ENCODE measurements around the gene CAMK1D.

Gene CAMK1D

GRCh38 chr10:12568391-12569009, 219.2 kb downstream of the CAMK1D start:
- no peak for DNase-seq

GRCh38 chr10:12572281-12572680, 222.9 kb downstream of the CAMK1D start:
- no peak for DNase-seq

DNA sequence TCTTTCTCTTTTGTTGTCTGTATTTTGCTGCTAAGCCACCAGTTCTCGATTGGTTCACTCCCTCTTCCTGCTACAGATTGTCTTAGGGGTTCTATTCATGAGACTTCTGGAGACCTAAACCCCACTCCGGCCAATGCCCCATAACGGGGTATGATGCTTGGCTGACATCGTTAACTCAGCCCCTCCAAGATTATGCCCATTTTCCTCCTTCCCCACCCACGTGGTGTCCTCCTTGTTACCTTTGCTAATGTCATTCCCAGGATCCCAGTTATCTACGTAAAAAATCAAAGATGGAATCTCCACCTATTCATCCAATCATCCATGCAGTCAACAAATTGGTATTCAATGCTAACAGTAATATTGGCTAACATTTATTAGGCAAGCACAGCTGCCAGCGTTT, 228.3 kb downstream of the CAMK1D start:
- no peak for DNase-seq

GRCh38 chr10:12579954-12580858, 230.9 kb downstream of the CAMK1D start:
- no peak for DNase-seq

- no peak for DNase-seq
Measured at GRCh38 chr10:12583891-12584595, 234.7 kb downstream of the CAMK1D start.

DNA sequence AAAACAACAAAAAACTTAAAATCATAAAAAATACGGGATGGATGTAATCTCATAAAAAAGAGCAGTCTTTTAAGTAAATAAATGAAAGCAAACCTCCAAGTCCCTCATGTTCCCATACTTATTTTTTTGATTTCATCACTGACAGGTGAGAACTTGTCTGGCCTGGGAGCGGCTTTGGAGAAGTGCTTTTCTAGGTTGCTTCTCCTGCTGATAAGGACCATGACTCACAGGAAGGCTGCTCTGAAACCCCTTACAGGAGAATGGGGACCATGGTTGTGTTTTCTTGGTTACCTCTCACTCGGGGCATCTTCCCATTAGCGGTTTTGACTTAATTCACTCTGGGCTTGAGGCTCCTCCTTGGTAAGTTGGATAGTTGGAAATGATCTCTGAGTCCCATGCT, 237.4 kb downstream of the CAMK1D start:
- no peak for DNase-seq

DNA sequence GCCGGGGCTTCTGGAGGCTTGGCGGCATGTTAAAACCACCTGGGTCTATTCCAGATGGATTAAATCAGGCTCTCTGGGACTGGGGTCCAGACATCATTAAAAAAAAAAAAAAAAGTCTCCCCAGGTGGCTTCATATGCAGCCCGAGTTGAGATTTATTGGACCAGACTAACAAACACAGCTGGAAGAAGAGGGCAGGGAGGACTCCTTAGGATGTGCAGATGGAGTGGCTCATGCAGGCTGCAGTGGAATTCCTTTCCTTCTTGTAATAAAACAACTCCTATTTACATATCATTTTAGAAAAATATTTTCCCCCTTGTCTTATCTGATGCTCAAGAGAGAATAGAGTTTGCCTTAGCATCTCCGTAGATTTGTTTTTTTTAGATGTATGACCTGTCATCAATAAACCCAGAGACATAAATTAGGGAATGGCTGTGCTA, 238.1 kb downstream of the CAMK1D start:
- DNase-seq: peak; percentile 25

DNA sequence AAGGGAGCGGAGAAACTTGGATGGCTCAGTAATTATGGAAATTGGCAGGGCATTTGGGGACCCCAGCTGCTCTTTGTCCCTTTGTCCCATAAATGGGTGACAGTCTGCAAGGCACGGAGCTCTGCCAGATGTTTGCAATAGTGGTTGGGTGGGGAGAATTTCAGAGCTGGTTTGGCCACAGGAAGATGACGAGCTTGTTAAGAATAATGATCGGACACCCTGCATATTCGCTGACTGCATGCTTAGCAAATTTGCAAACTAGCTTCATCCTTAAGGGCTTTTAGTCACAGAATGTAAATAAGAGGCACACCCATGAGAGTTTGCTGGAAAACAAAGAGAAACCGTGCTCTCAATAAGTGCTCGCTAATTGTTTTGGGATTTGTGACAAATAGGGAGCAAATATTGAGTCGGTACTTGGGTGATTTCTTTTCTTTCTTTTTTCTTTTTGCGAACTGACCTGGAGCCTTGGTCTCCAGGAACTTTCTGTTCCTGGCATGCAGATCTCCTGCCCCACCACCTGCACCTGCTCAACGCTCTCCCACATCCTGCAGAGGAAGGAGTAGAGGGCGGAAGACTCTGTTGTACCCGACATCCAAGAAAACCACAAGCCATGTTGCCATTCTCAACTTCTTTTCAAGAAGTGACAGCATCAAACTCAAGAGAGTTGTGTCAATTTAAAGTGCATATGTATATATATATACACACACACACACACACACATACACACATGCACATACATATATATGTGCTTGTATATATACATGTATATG, 238.9 kb downstream of the CAMK1D start:
- DNase-seq: no peak

DNA sequence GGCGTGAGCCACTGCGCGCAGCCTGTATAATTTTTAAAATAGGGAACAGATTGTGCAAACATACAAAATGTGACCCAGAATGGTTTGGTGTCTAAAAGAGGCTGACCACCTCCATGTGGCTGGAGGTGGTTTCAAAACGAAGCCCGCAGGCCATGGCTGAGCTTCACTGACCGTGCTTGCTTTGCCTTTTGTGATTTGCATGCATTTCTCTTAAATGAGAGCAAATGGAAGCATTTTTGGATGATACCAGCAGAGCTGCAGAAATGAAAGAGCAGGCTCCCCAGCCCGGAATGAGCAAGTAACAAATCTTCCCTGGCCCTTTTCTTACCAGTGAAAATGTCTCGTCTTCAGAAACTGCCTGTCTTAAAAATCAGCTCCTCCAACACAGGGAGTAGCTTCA, 239.9 kb downstream of the CAMK1D start:
- DNase-seq: no peak

DNA sequence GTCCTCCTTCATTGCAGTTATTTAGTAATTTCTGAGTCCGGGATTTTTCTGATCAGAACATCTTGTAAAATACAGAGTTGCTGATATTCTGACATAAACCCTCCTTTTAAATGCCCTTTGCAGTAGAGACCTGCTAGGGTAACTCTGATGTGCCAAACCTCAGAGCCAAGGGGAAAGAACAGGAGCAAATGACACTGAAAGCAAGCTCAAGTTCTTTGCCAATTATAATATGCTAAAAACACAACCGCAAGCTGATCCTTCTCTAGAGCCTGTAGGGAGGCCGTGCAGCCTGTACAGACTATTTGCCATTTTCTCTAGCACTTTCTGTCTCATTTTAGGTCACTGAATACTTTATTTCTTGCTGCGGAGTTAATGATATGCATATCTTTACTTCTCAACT, 240.4 kb downstream of the CAMK1D start:
- no peak for DNase-seq

DNA sequence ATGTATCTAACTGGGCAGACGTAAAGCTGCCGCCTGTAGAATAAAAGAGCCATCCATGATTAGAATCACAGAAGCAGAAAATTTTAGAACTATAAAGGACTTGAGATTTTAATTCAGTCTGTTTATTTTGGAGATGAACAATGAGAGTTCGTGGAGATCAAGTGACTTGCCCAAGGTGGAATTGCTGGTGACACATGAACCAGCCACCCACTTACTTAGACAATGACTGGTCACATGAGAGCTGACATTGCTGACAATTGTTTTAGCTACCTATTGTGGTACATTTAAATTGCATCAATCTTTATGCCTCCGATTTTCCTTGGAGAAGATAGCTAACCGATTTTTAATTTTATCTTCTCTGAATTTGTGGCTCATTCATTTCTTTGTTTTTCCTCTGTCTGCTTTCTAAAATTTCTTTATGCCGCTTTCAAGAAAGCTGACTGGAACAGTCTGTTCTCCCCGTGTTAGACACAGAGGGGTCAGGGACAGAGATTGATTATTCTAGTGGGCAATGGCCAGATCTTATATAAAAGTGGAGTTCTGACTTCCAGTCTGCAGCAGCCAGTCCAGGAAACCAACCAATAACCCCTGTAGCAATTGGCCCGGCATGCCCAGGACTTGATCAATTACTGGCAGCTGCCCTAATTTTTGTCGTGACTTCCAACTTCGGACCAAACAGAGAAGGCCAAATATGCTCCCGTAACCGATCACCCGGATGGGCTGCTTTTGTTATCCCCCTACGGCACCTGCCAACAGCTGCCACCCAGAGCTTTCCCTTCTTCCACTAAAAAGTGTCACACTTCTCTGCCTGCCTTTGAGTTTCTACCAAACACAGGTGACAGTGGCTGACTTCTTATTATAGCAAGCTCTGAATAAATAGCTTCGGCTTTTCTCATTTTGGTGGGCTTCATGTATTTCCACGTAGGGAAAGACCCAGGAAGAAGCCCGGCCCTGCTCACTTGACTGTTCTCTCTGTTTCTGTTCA, 241.6 kb downstream of the CAMK1D start:
- DNase-seq: no peak

GRCh38 chr10:12592967-12593366, 243.6 kb downstream of the CAMK1D start:
- no peak for DNase-seq

DNA sequence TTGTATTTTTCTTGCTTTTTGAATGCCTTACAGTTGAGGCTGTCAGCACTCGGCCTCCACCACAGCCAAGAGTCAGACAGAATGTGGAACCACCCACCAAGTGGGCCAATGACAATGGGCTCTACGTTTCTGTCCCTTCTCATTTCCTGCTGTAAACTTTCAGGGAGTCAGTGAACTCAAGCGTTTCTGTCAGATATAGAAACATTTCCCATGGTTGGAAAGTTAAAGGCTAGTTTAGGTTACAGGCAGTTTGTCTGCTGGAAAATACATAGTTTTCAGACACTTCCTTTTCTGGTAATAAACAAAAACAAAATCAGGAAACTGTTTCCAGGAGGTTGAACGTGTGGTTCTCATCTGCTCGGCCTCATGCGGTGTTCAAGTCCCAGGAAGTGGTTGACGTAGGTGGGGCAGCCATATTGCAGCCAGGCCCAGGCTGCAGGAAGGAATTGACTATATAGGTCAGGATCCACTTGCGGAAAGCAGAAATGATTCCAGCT, 245.1 kb downstream of the CAMK1D start:
- no peak for DNase-seq

GRCh38 chr10:12595936-12596576, 246.7 kb downstream of the CAMK1D start:
- DNase-seq: no peak

- DNase-seq: no peak
Measured at GRCh38 chr10:12597176-12597575, 247.8 kb downstream of the CAMK1D start.

GRCh38 chr10:12597788-12598765, 248.7 kb downstream of the CAMK1D start:
- DNase-seq: no peak

GRCh38 chr10:12600652-12601051, 251.3 kb downstream of the CAMK1D start:
- no peak for DNase-seq

GRCh38 chr10:12602521-12602920, 253.2 kb downstream of the CAMK1D start:
- DNase-seq: no peak

DNA sequence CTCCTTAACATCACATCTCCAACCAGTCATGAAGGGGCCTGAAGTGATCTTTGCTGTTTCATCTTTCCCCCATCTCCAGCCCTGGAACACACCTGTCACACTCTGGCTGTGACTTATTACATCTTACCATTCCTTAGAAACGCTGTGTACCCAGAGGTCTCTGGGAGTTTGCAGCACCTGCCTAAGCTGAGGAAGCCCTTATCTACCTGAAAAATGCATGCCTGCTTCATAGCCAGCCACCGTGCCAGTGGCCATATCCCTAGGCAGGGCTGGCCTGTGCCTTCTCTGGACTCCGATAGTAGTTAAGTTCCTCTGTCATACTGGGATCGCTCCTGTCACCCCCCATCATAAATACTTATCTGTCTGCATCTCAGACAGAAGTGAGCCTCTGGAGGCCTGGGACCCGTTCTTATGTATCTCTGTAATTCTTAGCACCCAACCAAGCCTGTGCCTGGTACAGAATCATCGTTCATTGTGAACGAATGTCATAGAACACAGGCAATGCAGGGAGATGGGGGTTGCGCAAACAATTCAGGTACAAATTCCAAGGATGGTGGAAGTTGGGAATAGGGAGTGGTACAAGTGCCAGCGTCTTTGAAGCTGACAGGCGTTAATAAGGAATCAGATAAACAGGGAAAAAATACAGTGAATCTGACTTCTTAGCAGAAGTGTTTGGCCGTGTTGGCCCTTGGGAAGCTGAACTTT, 254.6 kb downstream of the CAMK1D start:
- DNase-seq: no peak

Data from NCI-H2171 (cell line).